Osteocyte (in vitro differentiated cells): ENCODE measurements around the gene TESK1. TPM values are rescaled to one million over a fixed set of nuclear protein-coding genes. Genes with fewer than 3 reads are reported as not detected.
"Not testable (repeated sequence)": the region's sequence is repeated elsewhere in the genome, so short reads cannot be mapped to it uniquely, and the experiment has no call there.

Experiments
- DNase-seq: peaks from one replicate; pipeline ENCODE4 v3.0.0; 2021; ENCODE audit warnings: mixed read lengths; ENCODE audit not compliant: unreplicated experiment; ENCODE audit errors: extremely low spot score
- H3K27ac Mint-ChIP-seq: one replicate; pipeline ENCODE4 v1.8.0; 2021; ENCODE audit warnings: mild to moderate bottlenecking, mixed read lengths; ENCODE audit not compliant: unreplicated experiment
- H3K27me3 Mint-ChIP-seq: one replicate; pipeline ENCODE4 v1.8.0; 2021; ENCODE audit warnings: mixed read lengths; ENCODE audit not compliant: unreplicated experiment
- H3K36me3 Mint-ChIP-seq: one replicate; pipeline ENCODE4 v1.8.0; 2021; ENCODE audit warnings: mixed read lengths; ENCODE audit not compliant: unreplicated experiment
- H3K4me1 Mint-ChIP-seq: one replicate; pipeline ENCODE4 v1.8.0; 2021; ENCODE audit warnings: mixed read lengths; ENCODE audit not compliant: unreplicated experiment
- H3K4me3 Mint-ChIP-seq: one replicate; pipeline ENCODE4 v1.8.0; 2021; ENCODE audit warnings: mild to moderate bottlenecking, moderate library complexity, mixed read lengths; ENCODE audit not compliant: unreplicated experiment
- H3K9me3 Mint-ChIP-seq: one replicate; pipeline ENCODE4 v1.8.0; 2021; ENCODE audit warnings: mixed read lengths; ENCODE audit not compliant: unreplicated experiment
- CTCF ChIP-seq: fragments of 200-600 bp; sonication (generic); IDR thresholded peaks from 2 replicates; pipeline ENCODE4 v1.5.0; 2021; ENCODE audit warnings: antibody characterized with exemption, mild to moderate bottlenecking, moderate library complexity
- total RNA-seq: library from RNA; stranded (reverse); gene quantifications from 2 replicates; pipeline ENCODE4 v1.2.1, GENCODE V29; 2021

Gene TESK1
- total RNA-seq, 1 donor from 2014 or later: 53.5 TPM

GRCh38 chr9:35570709-35571504 lies 34.2 kb upstream of the TESK1 start:
- Mint-ChIP-seq H3K27ac (no peak overlapping the region), H3K36me3 (no peaks in the 10 kb centered on the region), H3K4me3 (no peak overlapping the region), H3K4me1 (peaks cover 9% of the 10 kb centered on the region), H3K27me3 (peaks cover 5% of the 10 kb centered on the region), H3K9me3 (no peaks in the 10 kb centered on the region)
- TF ChIP-seq CTCF: no peak
- no peak for DNase-seq

GRCh38 chr9:35574578-35575122 lies 30.4 kb upstream of the TESK1 start:
- no peaks in the 10 kb centered on the region for H3K4me1 Mint-ChIP-seq
- no peak for DNase-seq
- TF ChIP-seq CTCF: no peak
- H3K27ac Mint-ChIP-seq: no peak overlapping the region
- H3K36me3 Mint-ChIP-seq: peaks cover 3% of the 10 kb centered on the region
- peaks cover 4% of the 10 kb centered on the region for H3K9me3 Mint-ChIP-seq
- peaks cover 5% of the 10 kb centered on the region for H3K27me3 Mint-ChIP-seq
- H3K4me3 Mint-ChIP-seq: no peak overlapping the region

- DNase-seq: no peak
- H3K36me3 Mint-ChIP-seq: peaks cover 6% of the 10 kb centered on the region
- no peak for TF ChIP-seq CTCF
- no peak overlapping the region for H3K27ac Mint-ChIP-seq
- peaks cover 10% of the 10 kb centered on the region for H3K9me3 Mint-ChIP-seq
- H3K4me1 Mint-ChIP-seq: no peaks in the 10 kb centered on the region
- peaks cover 2% of the 10 kb centered on the region for H3K27me3 Mint-ChIP-seq
- no peak overlapping the region for H3K4me3 Mint-ChIP-seq
Measured at GRCh38 chr9:35575478-35575877, 29.6 kb upstream of the TESK1 start.

GRCh38 chr9:35577486-35577885 lies 27.6 kb upstream of the TESK1 start:
- H3K4me1 Mint-ChIP-seq: no peaks in the 10 kb centered on the region
- H3K27me3 Mint-ChIP-seq: peaks cover 2% of the 10 kb centered on the region
- peaks cover 10% of the 10 kb centered on the region for H3K9me3 Mint-ChIP-seq
- no peak for DNase-seq
- peaks cover 6% of the 10 kb centered on the region for H3K36me3 Mint-ChIP-seq
- no peak overlapping the region for H3K27ac Mint-ChIP-seq
- TF ChIP-seq CTCF: no peak
- H3K4me3 Mint-ChIP-seq: no peak overlapping the region

- no peak overlapping the region for H3K27ac Mint-ChIP-seq
- peaks cover 6% of the 10 kb centered on the region for H3K36me3 Mint-ChIP-seq
- no peak for TF ChIP-seq CTCF
- H3K27me3 Mint-ChIP-seq: peaks cover 6% of the 10 kb centered on the region
- peaks cover 10% of the 10 kb centered on the region for H3K9me3 Mint-ChIP-seq
- DNase-seq: no peak
- no peaks in the 10 kb centered on the region for H3K4me1 Mint-ChIP-seq
- H3K4me3 Mint-ChIP-seq: no peak overlapping the region
Measured at GRCh38 chr9:35579130-35579529, 25.9 kb upstream of the TESK1 start.

- not testable (repeated sequence) for DNase-seq, H3K9me3 Mint-ChIP-seq, H3K4me3 Mint-ChIP-seq, H3K27me3 Mint-ChIP-seq, H3K27ac Mint-ChIP-seq, H3K36me3 Mint-ChIP-seq, H3K4me1 Mint-ChIP-seq
Measured at GRCh38 chr9:35579659-35580227, 25.3 kb upstream of the TESK1 start.

- not testable (repeated sequence) for DNase-seq, H3K4me1 Mint-ChIP-seq, H3K9me3 Mint-ChIP-seq, H3K27ac Mint-ChIP-seq, H3K4me3 Mint-ChIP-seq, H3K36me3 Mint-ChIP-seq
- H3K27me3 Mint-ChIP-seq: peaks cover 22% of the 10 kb centered on the region
Measured at GRCh38 chr9:35583521-35583920, 21.5 kb upstream of the TESK1 start.
